HG03558 (cell line): ENCODE results near the gene TCIRG1.

Experiments used
- ATAC-seq: cut with Tn5 transposase; IDR thresholded peaks from one replicate; pipeline ENCODE4 v1.9.1; 2021; ENCODE audit warnings: moderate number of reproducible peaks; ENCODE audit not compliant: unreplicated experiment; ENCODE audit errors: extremely low read depth

TCIRG1 gene

GRCh38 chr11:68048681-68049508 is 10.1 kb downstream of the TCIRG1 start:
- no peak for ATAC-seq

GRCh38 chr11:68049509-68050370 is 10.9 kb downstream of the TCIRG1 start:
- ATAC-seq: no peak

DNA sequence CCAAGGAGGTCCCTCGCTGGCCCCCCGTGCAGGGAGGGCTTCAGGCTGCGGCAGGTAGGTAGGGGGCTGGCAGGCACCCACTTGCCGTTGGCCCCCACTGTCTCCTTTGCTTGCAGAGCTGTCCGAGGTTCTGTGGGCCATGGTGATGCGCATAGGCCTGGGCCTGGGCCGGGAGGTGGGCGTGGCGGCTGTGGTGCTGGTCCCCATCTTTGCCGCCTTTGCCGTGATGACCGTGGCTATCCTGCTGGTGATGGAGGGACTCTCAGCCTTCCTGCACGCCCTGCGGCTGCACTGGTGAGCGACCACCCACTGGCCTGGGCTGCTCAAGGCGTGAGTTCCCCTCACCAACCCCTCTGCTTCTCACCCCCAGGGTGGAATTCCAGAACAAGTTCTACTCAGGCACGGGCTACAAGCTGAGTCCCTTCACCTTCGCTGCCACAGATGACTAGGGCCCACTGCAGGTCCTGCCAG is 11.6 kb downstream of the TCIRG1 start:
- no peak for ATAC-seq

GRCh38 chr11:68051191-68052136 is 12.6 kb downstream of the TCIRG1 start:
- no peak for ATAC-seq

DNA sequence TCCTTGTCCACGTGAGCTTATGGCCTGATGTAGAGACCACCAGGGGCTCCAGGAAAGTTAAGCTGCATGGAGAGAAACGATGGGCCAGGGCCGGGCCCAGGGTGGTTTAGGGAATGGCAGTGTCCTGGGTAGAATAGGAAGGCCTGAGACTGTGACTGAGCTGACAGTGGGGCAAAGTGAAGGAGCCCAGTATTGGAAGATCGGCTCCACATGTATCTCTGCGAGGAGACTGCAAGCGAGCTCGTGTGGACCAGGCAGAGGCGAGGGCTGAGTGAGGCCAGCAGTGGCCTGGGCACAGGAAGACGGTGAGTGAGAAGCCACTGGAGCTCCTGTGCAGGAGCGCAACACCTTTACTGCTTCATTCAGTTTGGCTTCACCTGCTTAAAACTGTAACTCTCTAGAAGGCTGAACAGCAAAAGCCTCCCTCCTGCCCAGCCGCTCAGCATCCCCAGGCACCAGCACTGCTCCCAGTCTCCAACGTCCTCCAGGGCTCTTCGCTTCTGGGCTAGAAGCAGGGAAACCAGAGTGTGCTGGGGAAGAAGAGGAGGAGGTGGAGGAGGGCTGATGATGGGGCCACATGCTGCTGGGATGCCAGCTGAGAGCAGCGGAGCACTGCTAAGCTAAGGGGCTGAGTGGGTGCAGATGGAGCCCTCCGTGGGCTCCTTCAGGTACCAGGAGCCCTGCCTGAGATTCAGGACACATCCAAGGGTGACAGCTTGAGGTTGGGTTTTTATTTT is 13.5 kb downstream of the TCIRG1 start:
- no peak for ATAC-seq

GRCh38 chr11:68053117-68053516 is 14.3 kb downstream of the TCIRG1 start:
- ATAC-seq: no peak

GRCh38 chr11:68053981-68054812 is 15.4 kb downstream of the TCIRG1 start:
- ATAC-seq: no peak

GRCh38 chr11:68056317-68057285 is 17.8 kb downstream of the TCIRG1 start:
- ATAC-seq: no peak

DNA sequence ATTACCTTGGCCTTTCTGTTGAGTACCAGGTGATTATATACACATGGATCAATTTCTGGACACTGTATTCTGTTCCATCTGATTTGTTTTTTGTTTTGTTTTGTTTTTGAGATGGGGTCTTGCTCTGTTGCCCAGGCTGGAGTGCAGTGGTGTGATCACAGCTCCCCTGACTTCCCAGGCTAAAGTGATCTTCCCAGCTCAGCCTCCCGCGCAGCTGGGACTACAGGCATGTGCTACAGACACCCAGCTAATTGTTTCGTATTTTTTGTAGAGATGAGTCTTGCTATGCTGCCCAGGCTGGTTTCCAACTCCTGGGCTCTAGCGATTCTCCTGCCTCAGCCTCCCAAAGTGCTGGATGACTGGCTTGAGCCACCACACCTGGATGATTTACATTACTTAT is 19.0 kb downstream of the TCIRG1 start:
- no peak for ATAC-seq

DNA sequence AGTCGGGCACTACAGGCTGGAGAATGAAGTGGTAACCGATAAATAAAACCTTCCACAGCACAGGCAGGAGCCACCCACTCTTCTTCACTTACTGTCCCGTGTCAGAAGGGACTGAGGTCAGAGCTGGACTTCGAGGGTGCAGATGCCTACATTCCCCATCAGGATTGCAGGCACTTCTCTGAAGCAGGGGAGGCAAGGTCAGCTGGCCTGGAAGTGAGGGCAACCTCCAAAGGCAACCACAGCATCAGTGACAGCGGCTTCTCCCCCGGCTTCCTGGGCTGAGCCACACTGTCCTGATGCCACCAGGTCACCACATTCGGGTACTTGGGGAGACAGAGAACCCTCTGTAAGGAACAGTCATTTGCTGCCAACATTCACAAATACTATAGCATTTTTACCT is 22.7 kb downstream of the TCIRG1 start:
- ATAC-seq: no peak

GRCh38 chr11:68064926-68065325 is 26.1 kb downstream of the TCIRG1 start:
- no peak for ATAC-seq

DNA sequence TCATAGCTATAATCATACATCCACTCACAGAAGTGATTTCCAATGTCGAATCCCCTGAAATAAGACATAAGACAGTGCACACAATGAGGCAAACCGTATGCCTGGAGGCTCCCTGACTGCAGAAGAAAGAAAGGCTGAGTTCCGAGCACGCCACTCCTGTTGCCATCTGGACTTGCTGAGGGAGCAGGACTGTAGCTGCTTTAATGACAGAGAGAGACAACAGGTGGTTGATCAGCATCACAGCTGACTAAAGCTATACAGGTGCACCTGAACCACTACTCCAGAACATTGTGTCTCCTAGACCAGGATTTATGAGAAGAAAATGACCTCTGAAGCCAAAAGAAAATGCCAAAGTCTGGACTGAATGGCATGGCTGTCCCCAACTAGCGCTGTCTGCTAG is 27.0 kb downstream of the TCIRG1 start:
- ATAC-seq: no peak

DNA sequence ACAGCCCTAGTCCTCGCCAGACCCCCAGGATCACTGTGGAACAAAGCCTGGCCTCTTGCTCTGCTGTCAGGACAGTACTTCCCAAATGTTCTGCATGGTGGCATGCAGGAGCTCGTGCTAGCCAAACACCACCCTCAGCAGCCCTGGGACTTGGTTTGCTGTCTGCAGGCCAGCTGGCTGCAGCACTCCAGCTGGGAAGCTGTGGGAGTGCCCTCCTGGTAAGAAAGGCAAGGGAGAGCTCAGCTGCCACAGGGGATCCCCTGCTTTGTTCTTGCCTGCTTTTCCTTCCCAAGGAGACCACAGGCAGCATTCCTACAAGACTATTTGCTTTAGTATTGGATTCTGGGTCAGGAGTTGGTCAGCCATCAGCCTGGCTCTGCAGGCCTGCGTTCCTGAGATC is 27.9 kb downstream of the TCIRG1 start:
- no peak for ATAC-seq

GRCh38 chr11:68067991-68068390 is 29.2 kb downstream of the TCIRG1 start:
- no peak for ATAC-seq

GRCh38 chr11:68071281-68072048 is 32.6 kb downstream of the TCIRG1 start:
- ATAC-seq: no peak

DNA sequence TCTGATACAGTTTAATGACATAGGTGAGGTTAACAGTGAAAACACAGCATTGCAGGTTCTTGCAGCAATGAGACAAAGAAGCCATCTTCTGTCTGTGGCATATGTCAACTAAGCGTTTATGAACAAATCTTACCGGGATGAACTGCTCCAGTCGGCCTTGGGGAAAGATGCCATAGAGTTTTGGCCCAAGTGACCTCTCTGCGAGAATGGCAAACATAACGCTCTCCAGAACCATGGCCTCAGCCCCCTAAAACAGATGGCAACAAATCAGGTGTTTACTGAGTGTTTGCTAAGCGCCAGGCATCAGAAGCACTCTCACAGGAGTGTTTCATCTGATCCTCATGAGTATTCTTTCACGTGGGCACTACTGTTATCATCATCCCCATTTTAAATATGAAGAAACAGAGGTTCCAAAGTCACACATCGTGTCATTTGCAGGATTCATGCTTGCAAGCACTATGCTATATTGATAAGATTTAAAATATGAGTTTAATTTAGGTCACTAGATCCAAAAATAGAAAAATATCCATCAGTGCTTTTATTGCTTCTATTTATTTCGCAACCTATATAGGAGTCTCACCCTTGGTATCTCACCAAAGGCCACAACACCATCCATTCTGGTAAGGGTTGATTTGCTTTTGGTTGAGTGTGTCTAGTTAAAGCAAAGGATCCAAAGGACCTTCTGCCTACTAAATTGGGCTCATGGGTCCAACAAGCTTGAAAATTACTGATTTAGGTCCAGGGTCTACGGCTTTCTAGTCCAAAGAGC is 35.9 kb downstream of the TCIRG1 start:
- no peak for ATAC-seq
